SU-DHL-6 (cell line): Measurements from ENCODE around the gene FAM161A.

Source experiments
- EZH2phosphoT487 ChIP-seq: fragments of 200-600 bp; sonication (generic), shearing (Covaris generic); conservative IDR thresholded peaks from 2 replicates; pipeline ENCODE4 v1.6.1; 2018; ENCODE audit warnings: mild to moderate bottlenecking, antibody characterized with exemption, low read length, moderate library complexity, mixed read lengths
- TF ChIP-seq, protein P1 (sequence below): fragments of 200-600 bp; sonication (generic); IDR thresholded peaks from one replicate; pipeline ENCODE4 v1.5.1; 2017; ENCODE audit warnings: antibody characterized with exemption, mild to moderate bottlenecking, low read length, moderate library complexity; ENCODE audit not compliant: insufficient read depth, poor library complexity, severe bottlenecking

DNA sequence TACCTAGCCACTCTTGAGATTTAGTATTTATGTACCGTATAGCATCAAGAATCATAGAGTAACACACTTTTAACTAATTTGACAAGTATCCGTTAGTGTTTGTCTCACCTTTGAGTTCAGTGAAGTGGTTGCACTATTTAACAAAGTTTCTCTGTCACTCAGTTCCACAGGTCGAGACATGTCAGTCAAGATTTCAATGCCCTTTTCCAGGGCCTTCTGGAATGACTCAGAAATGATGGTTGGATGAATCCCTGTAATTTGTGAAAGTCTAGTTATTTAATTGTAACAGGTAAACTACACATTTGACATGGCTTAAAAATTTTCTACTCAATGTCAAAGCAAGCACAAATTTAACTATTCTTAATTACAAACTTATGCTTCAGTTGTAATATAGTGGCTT lies 24.9 kb upstream of the FAM161A start:
- TF ChIP-seq, protein P1, sequence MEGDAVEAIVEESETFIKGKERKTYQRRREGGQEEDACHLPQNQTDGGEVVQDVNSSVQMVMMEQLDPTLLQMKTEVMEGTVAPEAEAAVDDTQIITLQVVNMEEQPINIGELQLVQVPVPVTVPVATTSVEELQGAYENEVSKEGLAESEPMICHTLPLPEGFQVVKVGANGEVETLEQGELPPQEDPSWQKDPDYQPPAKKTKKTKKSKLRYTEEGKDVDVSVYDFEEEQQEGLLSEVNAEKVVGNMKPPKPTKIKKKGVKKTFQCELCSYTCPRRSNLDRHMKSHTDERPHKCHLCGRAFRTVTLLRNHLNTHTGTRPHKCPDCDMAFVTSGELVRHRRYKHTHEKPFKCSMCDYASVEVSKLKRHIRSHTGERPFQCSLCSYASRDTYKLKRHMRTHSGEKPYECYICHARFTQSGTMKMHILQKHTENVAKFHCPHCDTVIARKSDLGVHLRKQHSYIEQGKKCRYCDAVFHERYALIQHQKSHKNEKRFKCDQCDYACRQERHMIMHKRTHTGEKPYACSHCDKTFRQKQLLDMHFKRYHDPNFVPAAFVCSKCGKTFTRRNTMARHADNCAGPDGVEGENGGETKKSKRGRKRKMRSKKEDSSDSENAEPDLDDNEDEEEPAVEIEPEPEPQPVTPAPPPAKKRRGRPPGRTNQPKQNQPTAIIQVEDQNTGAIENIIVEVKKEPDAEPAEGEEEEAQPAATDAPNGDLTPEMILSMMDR: no peak
- no peak for TF ChIP-seq EZH2phosphoT487
